Measurements from ENCODE around the gene EIF4B.

Gene EIF4B

DNA sequence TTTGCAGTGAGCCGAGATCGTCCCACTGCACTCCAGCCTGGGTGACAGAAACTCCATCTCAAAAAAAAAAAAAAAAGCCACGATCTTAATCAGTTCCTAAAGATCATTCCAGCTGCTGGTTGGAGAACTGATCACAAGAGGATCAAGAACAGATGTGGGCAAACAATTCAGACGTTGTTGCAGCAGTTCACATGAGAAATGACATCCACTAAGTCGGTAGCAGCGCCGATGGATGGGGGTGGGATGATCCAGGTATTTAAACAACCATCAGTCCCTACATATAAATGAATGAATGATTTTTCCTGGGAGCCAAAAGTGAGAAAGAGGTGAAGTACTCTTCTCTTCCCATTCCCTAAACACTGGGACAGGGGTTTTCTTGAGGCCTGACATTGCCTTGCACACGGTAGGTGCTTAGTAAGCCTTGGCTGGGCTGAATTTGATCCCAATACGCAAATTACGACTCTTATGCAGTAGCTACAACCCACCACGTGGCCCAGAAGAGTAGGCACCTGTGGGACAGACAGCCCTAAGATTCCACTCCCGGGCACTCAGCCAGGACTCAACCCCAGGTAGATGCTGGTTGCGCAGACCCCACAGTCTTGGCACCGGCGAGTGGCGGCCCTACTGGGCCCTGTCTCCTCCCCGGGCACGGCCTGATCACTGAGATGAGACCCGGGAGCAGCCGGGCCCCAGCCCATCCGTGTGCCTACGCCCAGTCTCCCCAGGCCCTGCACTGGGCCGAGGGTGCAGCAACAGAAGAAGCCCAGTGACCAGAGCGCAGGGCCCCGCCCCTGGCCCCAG lies 72.4 kb downstream of the EIF4B start:
- no peak overlapping the region for H2BK15ac ChIP-seq (ENCODE audit: low read length)
- DNase-seq (ENCODE audit: low spot score): no peak

DNA sequence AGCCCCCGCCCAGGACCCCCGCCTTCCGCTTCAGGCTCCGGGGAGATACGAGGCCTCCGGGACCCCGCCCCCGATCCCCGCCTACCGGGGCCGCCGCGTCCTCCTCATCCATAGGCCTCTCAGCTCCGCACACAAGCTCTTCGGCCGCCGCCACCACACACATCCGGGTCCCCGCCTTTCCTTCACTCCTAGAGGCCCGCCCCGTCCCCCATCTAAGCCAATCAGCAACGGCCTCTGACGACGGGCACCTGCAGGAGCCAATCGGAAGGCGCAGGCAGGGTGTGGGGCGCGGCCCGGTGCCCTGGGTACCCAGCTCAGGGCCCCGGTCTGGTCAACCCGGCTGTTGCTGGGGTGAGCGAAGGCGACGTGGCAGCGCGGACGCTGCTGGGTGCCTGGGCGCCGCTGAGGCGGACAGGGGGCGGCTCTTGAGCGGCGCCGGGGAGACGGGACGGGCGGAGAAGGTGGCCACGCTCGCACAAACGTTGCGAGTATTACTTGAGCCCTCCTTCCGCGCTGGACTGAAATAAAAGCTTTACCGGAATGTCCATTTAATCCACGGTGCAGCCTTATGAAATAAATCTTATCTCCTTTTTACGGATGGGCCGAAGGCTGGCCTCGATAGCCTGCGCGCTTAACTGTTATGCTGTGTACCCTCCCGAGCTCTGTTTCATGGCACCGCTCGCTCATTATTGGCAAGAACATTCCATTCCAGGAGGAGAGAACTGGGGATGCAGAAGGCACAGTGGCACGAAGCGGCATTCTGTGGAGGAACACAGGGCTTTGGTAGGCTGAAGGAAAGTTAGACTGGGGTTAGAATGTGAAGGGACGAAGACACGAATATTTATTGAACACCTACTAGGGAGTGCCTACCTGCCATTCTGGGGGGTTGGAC lies 73.2 kb downstream of the EIF4B start, which contains the start of gene SPRYD3:
TSS of gene SPRYD3 (minus strand) at position 165 of the 892 bp plus-strand sequence. CDS start at position 108, 57 bp downstream.
- Histone ChIP-seq H3K4me3 (ENCODE audit: low read length in 2 of 2) (peak within 1 kb of the TSS; percentile 62 to 85), H3K18ac (ENCODE audit: low read length) (peak within 1 kb of the TSS; percentile 97)
- WGBS, 2 donors (ENCODE audit: extremely low coverage in 2 of 2, insufficient read length in 2 of 2, insufficient replicate concordance in 1 of 2): no CpG with 5 or more reads among the region's 67 CpGs

More for the DNA sequence above, 72.4 kb downstream of the EIF4B start:
- no CpG with 5 or more reads among the region's 25 CpGs for WGBS, 2 donors (ENCODE audit: extremely low coverage in 2 of 2, insufficient read length in 2 of 2, insufficient replicate concordance in 1 of 2)
- Histone ChIP-seq H3K4me3 (ENCODE audit: low read length in 2 of 2) (peak overlapping the region; percentile 62 to 79), H3K4me2 (ENCODE audit: insufficient read depth, low read length, poor library complexity, severe bottlenecking) (peak overlapping the region; percentile 88), H3K36me3 (replicated peaks in 1 of 2; ENCODE audit: control insufficient read depth in 2 of 2, insufficient read depth in 2 of 2, low read length in 2 of 2) (peaks cover 2 to 28% of the 10 kb centered on the region in 2 donors), H3K27me3 (ENCODE audit: control insufficient read depth in 3 of 3, insufficient read depth in 3 of 3, low read depth in 1 of 3, low read length in 3 of 3) (peaks cover 0 to 5% (median 0%) of the 10 kb centered on the region in 3 experiments), H3K14ac (ENCODE audit: low read length) (no peak overlapping the region), H2BK5ac (ENCODE audit: low read length) (no peak overlapping the region), H3K4ac (ENCODE audit: low read length) (no peak overlapping the region), H3K79me1 (ENCODE audit: low read depth, low read length) (no peaks in the 10 kb centered on the region), H4K8ac (ENCODE audit: low read depth, low read length) (no peak overlapping the region), H4K91ac (ENCODE audit: low read depth, low read length, poor library complexity) (no peak overlapping the region), H3K27ac (replicated peaks; ENCODE audit: low read length) (peak overlapping the region; percentile 82), H3K9me3 (replicated peaks in 1 of 2; ENCODE audit: control insufficient read depth in 2 of 2, insufficient read depth in 1 of 2, low read depth in 1 of 2, low read length in 2 of 2) (peaks cover 0 to 1% of the 10 kb centered on the region in 2 donors), H3K23ac (ENCODE audit: low read depth, low read length, poor library complexity) (peak overlapping the region; percentile 69), H2AFZ (ENCODE audit: low read length) (peak overlapping the region; percentile 91), H2BK12ac (ENCODE audit: low read length) (no peak overlapping the region), H2BK120ac (ENCODE audit: low read depth, low read length) (no peak overlapping the region), H3K4me1 (ENCODE audit: control insufficient read depth in 2 of 2, insufficient read depth in 1 of 2, low read depth in 1 of 2, low read length in 2 of 2) (peaks cover 5 to 6% of the 10 kb centered on the region in 2 donors), H3K9ac (ENCODE audit: low read depth, low read length, poor library complexity) (peak overlapping the region; percentile 78), H3K18ac (ENCODE audit: low read length) (peak overlapping the region; percentile 91), H2AK5ac (ENCODE audit: low read depth, low read length) (no peak overlapping the region)

DNA sequence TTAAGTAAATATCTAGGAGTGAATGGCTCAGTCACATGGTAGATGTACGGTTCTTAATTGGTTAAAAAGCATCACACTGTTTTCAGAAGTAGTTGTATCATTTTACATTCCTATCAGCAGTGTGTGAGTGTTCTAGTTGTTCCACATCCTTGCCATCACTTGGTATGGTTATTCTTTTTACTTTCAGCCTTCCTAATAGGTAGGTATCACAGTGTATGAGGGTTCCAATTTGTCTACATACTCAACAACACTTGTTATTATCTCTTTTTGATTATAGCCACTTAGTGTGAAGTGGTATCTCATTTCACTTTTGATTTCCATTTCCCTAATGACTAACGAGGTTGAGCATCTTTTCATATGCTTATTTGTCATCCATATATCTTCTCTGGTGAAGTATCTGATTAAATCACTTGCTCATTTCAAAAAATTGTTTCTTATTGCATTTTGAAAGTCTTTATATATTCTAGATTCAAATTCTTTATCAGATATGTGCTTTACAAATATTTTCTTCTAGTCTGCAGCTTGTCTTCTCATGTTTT lies 76.5 kb downstream of the EIF4B start:
- H2BK12ac ChIP-seq (ENCODE audit: low read length): no peak overlapping the region
- H2BK15ac ChIP-seq (ENCODE audit: low read length): no peak overlapping the region
- H3K9me3 ChIP-seq (replicated peaks in 1 of 2; ENCODE audit: control insufficient read depth in 2 of 2, insufficient read depth in 1 of 2, low read depth in 1 of 2, low read length in 2 of 2): peaks cover 0 to 1% of the 10 kb centered on the region in 2 donors
- no peak for DNase-seq (ENCODE audit: low spot score)
- no peak overlapping the region for H4K8ac ChIP-seq (ENCODE audit: low read depth, low read length)
- WGBS, 2 donors (ENCODE audit: extremely low coverage in 2 of 2, insufficient read length in 2 of 2, insufficient replicate concordance in 1 of 2): no CpG with 5 or more reads among the region's 2 CpGs
- H3K79me1 ChIP-seq (ENCODE audit: low read depth, low read length): no peaks in the 10 kb centered on the region
- H3K14ac ChIP-seq (ENCODE audit: low read length): no peak overlapping the region
- H3K23ac ChIP-seq (ENCODE audit: low read depth, low read length, poor library complexity): no peak overlapping the region
- H3K4me1 ChIP-seq (ENCODE audit: control insufficient read depth in 2 of 2, insufficient read depth in 1 of 2, low read depth in 1 of 2, low read length in 2 of 2): peaks cover 5 to 6% of the 10 kb centered on the region in 2 donors
- H4K91ac ChIP-seq (ENCODE audit: low read depth, low read length, poor library complexity): no peak overlapping the region
- no peak overlapping the region for H3K27ac ChIP-seq (replicated peaks; ENCODE audit: low read length)
- H3K4ac ChIP-seq (ENCODE audit: low read length): no peak overlapping the region
- no peak overlapping the region for H2AFZ ChIP-seq (ENCODE audit: low read length)
- H2BK5ac ChIP-seq (ENCODE audit: low read length): no peak overlapping the region
- no peak overlapping the region for H3K4me3 ChIP-seq (ENCODE audit: low read length in 2 of 2)
- peaks cover 0 to 5% (median under 1%) of the 10 kb centered on the region in 3 experiments for H3K27me3 ChIP-seq (ENCODE audit: control insufficient read depth in 3 of 3, insufficient read depth in 3 of 3, low read depth in 1 of 3, low read length in 3 of 3)
- no peak overlapping the region for H3K18ac ChIP-seq (ENCODE audit: low read length)
- no peaks in the 10 kb centered on the region for H3K36me3 ChIP-seq (replicated peaks in 1 of 2; ENCODE audit: control insufficient read depth in 2 of 2, insufficient read depth in 2 of 2, low read length in 2 of 2)
- no peak overlapping the region for H2AK5ac ChIP-seq (ENCODE audit: low read depth, low read length)
- H3K9ac ChIP-seq (ENCODE audit: low read depth, low read length, poor library complexity): no peak overlapping the region
- H2BK120ac ChIP-seq (ENCODE audit: low read depth, low read length): no peak overlapping the region
- H3K4me2 ChIP-seq (ENCODE audit: insufficient read depth, low read length, poor library complexity, severe bottlenecking): no peak overlapping the region

More for the DNA sequence above, 73.2 kb downstream of the EIF4B start, which contains the start of gene SPRYD3:
- H4K91ac ChIP-seq (ENCODE audit: low read depth, low read length, poor library complexity): peak within 1 kb of the TSS; percentile 79
- H4K8ac ChIP-seq (ENCODE audit: low read depth, low read length): peak within 1 kb of the TSS; percentile 3
- H2AFZ ChIP-seq (ENCODE audit: low read length): peak within 1 kb of the TSS; percentile 91
- peak within 1 kb of the TSS; percentile 98 for H3K23ac ChIP-seq (ENCODE audit: low read depth, low read length, poor library complexity)
- H2AK5ac ChIP-seq (ENCODE audit: low read depth, low read length): peak within 1 kb of the TSS; percentile 0
- peaks cover 0 to 1% of the 10 kb centered on the region in 2 donors for H3K9me3 ChIP-seq (replicated peaks in 1 of 2; ENCODE audit: control insufficient read depth in 2 of 2, insufficient read depth in 1 of 2, low read depth in 1 of 2, low read length in 2 of 2)
- no peaks in the 10 kb centered on the region for H3K79me1 ChIP-seq (ENCODE audit: low read depth, low read length)
- DNase-seq (ENCODE audit: low spot score): peak; percentile 99
- H2BK12ac ChIP-seq (ENCODE audit: low read length): no peak within 1 kb of the TSS
- no peak within 1 kb of the TSS for H3K14ac ChIP-seq (ENCODE audit: low read length)
- H3K4me1 ChIP-seq (ENCODE audit: control insufficient read depth in 2 of 2, insufficient read depth in 1 of 2, low read depth in 1 of 2, low read length in 2 of 2): peaks cover 5 to 6% of the 10 kb centered on the region in 2 donors
- H3K27me3 ChIP-seq (ENCODE audit: control insufficient read depth in 3 of 3, insufficient read depth in 3 of 3, low read depth in 1 of 3, low read length in 3 of 3): peaks cover 0 to 5% (median 0%) of the 10 kb centered on the region in 3 experiments
- H2BK5ac ChIP-seq (ENCODE audit: low read length): peak within 1 kb of the TSS; percentile 77
- H3K4me2 ChIP-seq (ENCODE audit: insufficient read depth, low read length, poor library complexity, severe bottlenecking): peak within 1 kb of the TSS; percentile 92
- H2BK120ac ChIP-seq (ENCODE audit: low read depth, low read length): no peak within 1 kb of the TSS
- H3K9ac ChIP-seq (ENCODE audit: low read depth, low read length, poor library complexity): peak within 1 kb of the TSS; percentile 98
- H3K27ac ChIP-seq (replicated peaks; ENCODE audit: low read length): peak within 1 kb of the TSS; percentile 84
- H3K4ac ChIP-seq (ENCODE audit: low read length): peak within 1 kb of the TSS; percentile 8
- peaks cover 2 to 20% of the 10 kb centered on the region in 2 donors for H3K36me3 ChIP-seq (replicated peaks in 1 of 2; ENCODE audit: control insufficient read depth in 2 of 2, insufficient read depth in 2 of 2, low read length in 2 of 2)
- H2BK15ac ChIP-seq (ENCODE audit: low read length): peak within 1 kb of the TSS; percentile 96

Measured in neuronal stem cell (in vitro differentiated cells).